ENCODE data around the gene FSTL4.

FSTL4 gene

DNA sequence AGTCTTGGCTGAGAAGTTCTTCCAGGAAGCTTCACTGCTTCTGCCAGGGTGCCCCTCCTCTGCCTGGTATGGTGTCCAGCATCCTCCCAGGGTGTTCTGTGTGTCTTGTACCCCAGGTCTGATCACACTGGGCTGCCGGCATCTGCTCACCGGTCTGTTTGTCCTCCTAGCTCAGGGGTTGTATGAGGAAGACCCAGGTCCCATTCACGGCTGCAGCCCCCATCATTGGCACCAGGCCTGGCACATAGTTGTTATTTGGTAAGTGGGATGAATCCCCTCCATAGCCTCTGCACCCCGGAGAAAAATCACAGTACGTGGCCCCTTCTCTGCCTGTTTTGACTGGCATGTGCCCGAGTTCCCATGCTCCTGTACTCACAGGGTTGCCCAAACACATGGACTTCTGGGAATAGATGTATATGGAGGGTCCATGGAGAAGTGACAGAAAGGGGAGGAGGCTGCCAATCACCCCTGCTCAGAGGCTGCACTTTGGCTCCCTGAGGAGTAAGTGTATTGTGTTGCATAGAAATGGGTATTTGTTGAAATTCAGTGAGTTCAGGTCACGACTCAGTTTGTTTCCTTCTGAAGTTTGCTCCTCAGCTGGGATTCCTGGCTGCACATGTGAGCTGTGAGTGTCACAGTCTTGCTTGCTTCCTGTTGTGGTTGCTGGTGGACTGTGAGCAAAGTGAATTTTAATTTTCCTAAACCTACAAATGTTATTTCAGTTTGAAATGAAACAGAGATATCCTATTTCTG lies 464.4 kb downstream of the FSTL4 start:
- DNase-seq: peak; percentile 23

GRCh38 chr5:133147411-133147810 lies 464.9 kb downstream of the FSTL4 start:
- DNase-seq: no peak

Measured in NCI-H69 (cell line).